Measurements from ENCODE around the gene FIGLA. TPM values are rescaled to one million over a fixed set of nuclear protein-coding genes. Genes with fewer than 3 reads are reported as not detected.

FIGLA gene
- total and polyA plus RNA-seq, 2 experiments from 2014 or later: not detected

DNA sequence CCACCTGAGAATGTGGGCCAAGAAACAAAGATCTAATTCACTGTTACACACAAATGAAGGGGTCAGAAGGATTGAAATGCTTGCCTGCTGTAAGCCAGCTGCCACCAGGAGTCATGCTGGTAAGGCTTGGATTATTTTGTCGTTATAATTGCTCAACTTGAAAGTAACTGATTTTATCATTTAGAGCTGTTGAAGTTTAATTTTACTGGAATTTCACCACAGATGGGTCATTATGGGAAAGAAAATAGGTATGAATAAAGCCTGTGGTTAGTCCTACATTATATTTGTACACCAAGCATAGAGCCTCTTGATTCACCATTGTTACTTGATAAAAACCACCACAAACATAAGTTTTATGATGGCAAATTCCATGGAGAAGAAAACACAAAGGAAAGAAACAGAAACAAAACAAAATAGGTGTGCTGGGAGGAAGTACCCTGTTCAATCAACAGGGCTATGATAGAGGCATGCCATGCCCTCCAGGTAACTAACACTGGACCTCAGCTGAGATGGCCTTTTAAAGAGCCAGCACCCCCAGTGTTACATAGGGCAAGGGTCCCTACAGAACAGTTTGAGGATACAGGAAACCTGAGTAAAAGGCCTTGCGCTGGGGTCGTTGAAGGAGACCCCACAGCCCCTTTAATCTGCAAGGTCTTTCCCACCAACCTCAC is 27.0 kb upstream of the FIGLA start:
- DNase-seq: no peak
- Histone ChIP-seq H3K9me3 (ENCODE audit: low read depth) (no peaks in the 10 kb centered on the region), H4K20me1 (ENCODE audit: insufficient read depth) (no peaks in the 10 kb centered on the region), H3K27ac (no peak overlapping the region), H3K4me3 (no peak overlapping the region), H3K4me2 (ENCODE audit: unreplicated experiment) (no peak overlapping the region), H3K27me3 (replicated peaks; ENCODE audit: insufficient read depth) (peaks cover 55% of the 10 kb centered on the region), H3K79me2 (ENCODE audit: insufficient read depth) (no peaks in the 10 kb centered on the region), H3K4me1 (ENCODE audit: insufficient read depth) (no peaks in the 10 kb centered on the region), H2AFZ (no peak overlapping the region), H3K9me2 (ENCODE audit: insufficient read depth) (no peaks in the 10 kb centered on the region), H3F3A (ENCODE audit: insufficient read depth) (no peaks in the 10 kb centered on the region), H3K36me3 (ENCODE audit: low read depth) (no peaks in the 10 kb centered on the region), H3K9ac (no peak overlapping the region)
- in situ Hi-C loops (cut with MboI): no loop called here
- TF ChIP-seq EZH2 (IDR thresholded peaks at IDR 0.05; ENCODE audit: insufficient read depth, poor library complexity, severe bottlenecking): no peak
- no peak for TF ChIP-seq EZH2phosphoT487 (IDR thresholded peaks at IDR 0.05; ENCODE audit: insufficient read depth, low read depth)
- 57 to 60% methylated on average over 3 of the region's 3 CpGs for WGBS, 2 experiments (ENCODE audit: low coverage in 1 of 2, low lambda C conversion rate in 2 of 2, missing lambda C conversion rate in 2 of 2)

- Histone ChIP-seq H3K4me3 (no peak overlapping the region), H3K4me2 (ENCODE audit: unreplicated experiment) (no peak overlapping the region), H4K20me1 (ENCODE audit: insufficient read depth) (no peaks in the 10 kb centered on the region), H3K9ac (no peak overlapping the region), H3K36me3 (ENCODE audit: low read depth) (no peaks in the 10 kb centered on the region), H2AFZ (no peak overlapping the region), H3K79me2 (ENCODE audit: insufficient read depth) (no peaks in the 10 kb centered on the region), H3K27ac (no peak overlapping the region), H3K9me2 (ENCODE audit: insufficient read depth) (no peaks in the 10 kb centered on the region), H3K4me1 (ENCODE audit: insufficient read depth) (no peaks in the 10 kb centered on the region), H3F3A (ENCODE audit: insufficient read depth) (no peaks in the 10 kb centered on the region), H3K9me3 (ENCODE audit: low read depth) (no peaks in the 10 kb centered on the region), H3K27me3 (replicated peaks; ENCODE audit: insufficient read depth) (peaks cover 55% of the 10 kb centered on the region)
- DNase-seq: no peak
- in situ Hi-C loops (cut with MboI): no loop called here
- WGBS, 2 experiments (ENCODE audit: low coverage in 1 of 2, low lambda C conversion rate in 2 of 2, missing lambda C conversion rate in 2 of 2): 9 to 16% methylated on average over 5 of the region's 5 CpGs
- TF ChIP-seq EZH2phosphoT487 (IDR thresholded peaks at IDR 0.05; ENCODE audit: insufficient read depth, low read depth): no peak
- no peak for TF ChIP-seq EZH2 (IDR thresholded peaks at IDR 0.05; ENCODE audit: insufficient read depth, poor library complexity, severe bottlenecking)
These were observed 26.3 kb upstream of the FIGLA start for GRCh38 chr2:70816726-70817125.

DNA sequence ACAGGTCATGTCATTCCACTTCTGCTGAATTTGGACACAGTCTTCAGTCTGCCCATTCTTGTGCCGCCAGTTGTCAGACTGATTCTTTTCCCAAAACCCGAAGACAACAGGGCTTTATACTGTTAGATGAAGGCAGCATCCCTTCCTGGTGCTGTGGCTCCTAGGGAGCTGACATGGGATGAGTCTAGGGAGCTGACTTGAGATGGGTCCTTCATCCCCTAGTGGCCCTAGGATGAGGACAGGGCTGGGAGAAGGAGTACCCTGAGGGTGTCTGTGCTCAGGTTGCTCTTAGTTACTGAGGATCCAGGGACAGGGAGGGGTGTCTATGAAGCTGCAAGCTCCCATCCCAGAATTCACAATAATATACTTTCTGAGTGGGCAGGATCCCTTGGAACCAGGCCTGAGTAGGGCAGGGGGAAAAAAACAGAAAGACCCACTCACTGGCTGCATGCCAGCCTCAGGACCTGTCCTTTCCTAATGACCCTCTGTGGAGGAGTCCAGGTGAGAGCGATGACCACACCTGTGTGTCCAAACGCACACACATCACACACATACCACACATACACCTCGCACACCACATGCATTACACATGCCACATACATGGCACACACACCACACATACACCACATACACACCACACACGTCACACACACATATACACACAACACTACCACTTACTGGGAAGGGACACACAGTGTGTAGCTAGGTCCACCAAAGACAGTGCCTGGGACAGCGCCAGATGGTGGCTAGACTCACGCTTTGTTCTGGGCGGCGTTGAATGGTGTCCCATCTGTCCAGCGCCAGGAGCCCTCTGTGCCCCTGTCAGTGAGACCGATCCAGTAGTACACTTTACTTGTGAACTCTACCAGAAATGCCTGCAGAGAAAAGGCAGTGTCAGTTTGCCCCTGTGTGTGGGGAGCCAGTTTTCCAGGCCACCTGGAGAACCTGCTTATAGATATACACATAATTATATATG is 18.8 kb upstream of the FIGLA start:
- H3K9me2 ChIP-seq (ENCODE audit: insufficient read depth): no peaks in the 10 kb centered on the region
- no peak overlapping the region for H3K9ac ChIP-seq
- no peak for DNase-seq
- no peak overlapping the region for H2AFZ ChIP-seq
- no peaks in the 10 kb centered on the region for H4K20me1 ChIP-seq (ENCODE audit: insufficient read depth)
- no peaks in the 10 kb centered on the region for H3K79me2 ChIP-seq (ENCODE audit: insufficient read depth)
- no peak for TF ChIP-seq EZH2phosphoT487 (IDR thresholded peaks at IDR 0.05; ENCODE audit: insufficient read depth, low read depth)
- no peak for TF ChIP-seq EZH2 (IDR thresholded peaks at IDR 0.05; ENCODE audit: insufficient read depth, poor library complexity, severe bottlenecking)
- no peaks in the 10 kb centered on the region for H3K4me1 ChIP-seq (ENCODE audit: insufficient read depth)
- 66 to 69% methylated on average over 12 of the region's 12 CpGs for WGBS, 2 experiments (ENCODE audit: low coverage in 1 of 2, low lambda C conversion rate in 2 of 2, missing lambda C conversion rate in 2 of 2)
- H3F3A ChIP-seq (ENCODE audit: insufficient read depth): no peaks in the 10 kb centered on the region
- H3K4me2 ChIP-seq (ENCODE audit: unreplicated experiment): no peak overlapping the region
- no peak overlapping the region for H3K27ac ChIP-seq
- no peak overlapping the region for H3K4me3 ChIP-seq
- H3K36me3 ChIP-seq (ENCODE audit: low read depth): no peaks in the 10 kb centered on the region
- in situ Hi-C loops (cut with MboI): no loop called here
- H3K9me3 ChIP-seq (ENCODE audit: low read depth): no peaks in the 10 kb centered on the region
- H3K27me3 ChIP-seq (replicated peaks; ENCODE audit: insufficient read depth): peaks cover 32% of the 10 kb centered on the region

- Histone ChIP-seq H3K4me2 (ENCODE audit: unreplicated experiment) (no peak overlapping the region), H3K27me3 (replicated peaks; ENCODE audit: insufficient read depth) (peaks cover 18% of the 10 kb centered on the region), H3F3A (ENCODE audit: insufficient read depth) (no peaks in the 10 kb centered on the region), H3K36me3 (ENCODE audit: low read depth) (no peaks in the 10 kb centered on the region), H3K9ac (no peak overlapping the region), H3K27ac (no peak overlapping the region), H3K4me1 (ENCODE audit: insufficient read depth) (no peaks in the 10 kb centered on the region), H2AFZ (no peak overlapping the region), H3K9me3 (ENCODE audit: low read depth) (no peaks in the 10 kb centered on the region), H3K79me2 (ENCODE audit: insufficient read depth) (no peaks in the 10 kb centered on the region), H4K20me1 (ENCODE audit: insufficient read depth) (no peaks in the 10 kb centered on the region), H3K9me2 (ENCODE audit: insufficient read depth) (no peaks in the 10 kb centered on the region), H3K4me3 (no peak overlapping the region)
- TF ChIP-seq EZH2 (IDR thresholded peaks at IDR 0.05; ENCODE audit: insufficient read depth, poor library complexity, severe bottlenecking): no peak
- TF ChIP-seq EZH2phosphoT487 (IDR thresholded peaks at IDR 0.05; ENCODE audit: insufficient read depth, low read depth): no peak
- DNase-seq: no peak
- in situ Hi-C loops (cut with MboI): no loop called here
- 71 to 83% methylated on average over 4 of the region's 4 CpGs for WGBS, 2 experiments (ENCODE audit: low coverage in 1 of 2, low lambda C conversion rate in 2 of 2, missing lambda C conversion rate in 2 of 2)
These were observed 17.3 kb upstream of the FIGLA start for GRCh38 chr2:70807828-70808118.
